SIG-M5 (cell line): Measurements from ENCODE around the gene WNT5A.

Experiments used
- DNase-seq: peaks from one replicate; lab custom pipeline; 2025; lab: John Stamatoyannopoulos, UW

Gene WNT5A

GRCh38 chr3:55481744-55482495 lies 5.2 kb downstream of the WNT5A start:
- no peak for DNase-seq

DNA sequence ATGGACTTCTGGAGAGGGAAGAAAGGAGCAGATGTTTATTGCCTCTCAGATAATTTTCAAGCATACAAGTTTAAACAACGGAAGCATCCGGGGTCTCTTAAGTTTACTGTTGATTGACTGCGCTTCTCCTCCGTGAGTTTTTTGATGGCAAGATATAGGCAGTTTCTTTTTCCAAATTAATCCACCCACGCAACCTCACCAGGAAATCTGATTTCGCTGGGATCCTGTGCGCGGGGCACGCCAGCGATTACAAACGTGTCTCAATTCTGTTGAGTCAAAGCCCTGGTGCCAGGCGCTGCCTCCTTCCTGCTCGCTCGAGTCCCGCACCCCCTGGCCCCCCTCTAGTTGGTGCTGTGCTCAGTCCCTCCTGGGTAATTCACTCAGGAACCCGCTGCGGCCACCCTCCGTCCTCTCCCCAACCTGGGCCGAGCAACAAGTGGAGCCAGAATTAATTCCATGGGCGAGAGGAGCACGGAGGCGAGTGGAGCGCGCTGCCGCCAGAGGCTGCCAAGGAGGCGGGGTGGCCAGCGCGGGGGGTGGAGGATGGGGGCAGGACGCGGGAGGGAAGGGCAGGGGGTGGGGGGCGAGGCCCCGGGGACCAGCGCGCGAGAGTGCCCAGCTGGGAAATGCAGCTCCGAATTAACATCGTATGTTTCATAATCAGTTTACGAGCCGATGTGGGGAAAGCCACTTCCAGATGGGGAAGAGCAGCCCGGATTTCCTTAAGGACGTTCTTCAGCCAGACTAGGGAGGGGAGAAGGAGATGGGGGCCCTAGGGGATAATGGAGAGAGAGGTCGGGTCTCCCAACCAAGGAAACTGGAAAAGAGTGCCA lies 6.0 kb downstream of the WNT5A start:
- DNase-seq: no peak

- DNase-seq: no peak
Observed at GRCh38 chr3:55477306-55478303, 9.5 kb downstream of the WNT5A start.

GRCh38 chr3:55476515-55476914 lies 10.6 kb downstream of the WNT5A start:
- DNase-seq: no peak

GRCh38 chr3:55474213-55474632 lies 12.9 kb downstream of the WNT5A start:
- DNase-seq: no peak

- no peak for DNase-seq
Observed at GRCh38 chr3:55473788-55474187, 13.3 kb downstream of the WNT5A start.

GRCh38 chr3:55471522-55472280 lies 15.4 kb downstream of the WNT5A start:
- DNase-seq: no peak

- DNase-seq: no peak
Observed at GRCh38 chr3:55471084-55471483, 16.0 kb downstream of the WNT5A start.

GRCh38 chr3:55469957-55470526 lies 17.1 kb downstream of the WNT5A start:
- no peak for DNase-seq

DNA sequence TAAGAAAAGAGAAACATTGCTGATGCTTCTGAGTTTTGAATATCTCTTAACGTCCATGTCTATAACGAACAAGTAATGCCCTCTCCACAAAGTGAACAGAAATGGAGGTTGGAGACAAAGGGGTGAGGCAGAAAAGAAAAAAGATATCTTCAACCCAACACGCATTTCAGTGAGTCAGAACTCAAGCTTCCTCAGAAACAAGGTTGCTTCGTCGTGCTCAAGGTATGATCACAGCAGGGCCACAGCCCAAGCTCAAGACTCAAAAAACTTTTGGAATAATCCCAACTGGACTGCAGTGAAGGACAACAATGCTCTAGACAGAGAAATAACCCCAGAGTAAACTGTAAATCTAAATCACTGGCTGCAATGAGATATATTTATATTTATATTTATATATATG lies 18.9 kb downstream of the WNT5A start:
- no peak for DNase-seq

GRCh38 chr3:55467099-55467498 lies 20.0 kb downstream of the WNT5A start:
- no peak for DNase-seq

GRCh38 chr3:55466526-55466925 lies 20.6 kb downstream of the WNT5A start:
- no peak for DNase-seq

DNA sequence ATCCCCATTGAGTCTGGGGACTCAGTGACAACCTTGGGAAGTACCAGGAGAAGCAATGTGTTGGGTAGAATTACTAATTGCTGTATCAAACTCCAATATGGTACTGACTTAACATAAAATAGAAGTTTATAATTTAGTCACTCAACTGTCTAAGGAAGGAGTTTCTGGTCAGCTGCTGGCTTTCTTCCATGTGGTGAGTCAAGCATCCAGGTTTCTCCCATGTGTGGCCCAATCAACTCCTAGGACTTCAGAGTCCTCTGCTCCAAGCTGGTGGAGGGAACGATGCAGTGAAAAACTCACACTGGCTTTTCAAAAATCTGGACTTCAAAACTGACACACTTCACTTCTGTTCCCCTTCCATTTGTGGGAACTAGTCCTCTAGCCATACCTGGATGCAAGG lies 25.2 kb downstream of the WNT5A start:
- no peak for DNase-seq

DNA sequence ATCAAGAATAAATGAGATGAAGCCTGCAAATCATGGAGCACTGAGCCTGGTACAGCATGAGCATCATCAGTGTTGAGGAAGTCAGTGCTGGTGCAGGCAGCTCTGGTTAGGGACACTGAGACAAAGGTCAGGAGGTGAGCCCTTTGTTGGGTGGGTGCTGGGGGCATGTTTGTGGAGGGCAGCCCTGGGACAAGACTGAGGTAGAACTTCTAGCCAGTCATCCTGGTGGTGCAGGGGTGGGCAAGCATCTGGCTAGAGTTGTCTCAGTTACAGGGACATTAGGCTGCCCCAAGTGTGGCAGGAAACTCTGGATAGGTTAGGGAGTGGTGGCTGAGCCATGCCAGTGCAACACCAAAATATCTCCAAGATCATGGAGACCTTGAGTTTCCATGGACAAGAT lies 27.3 kb downstream of the WNT5A start:
- DNase-seq: no peak

DNA sequence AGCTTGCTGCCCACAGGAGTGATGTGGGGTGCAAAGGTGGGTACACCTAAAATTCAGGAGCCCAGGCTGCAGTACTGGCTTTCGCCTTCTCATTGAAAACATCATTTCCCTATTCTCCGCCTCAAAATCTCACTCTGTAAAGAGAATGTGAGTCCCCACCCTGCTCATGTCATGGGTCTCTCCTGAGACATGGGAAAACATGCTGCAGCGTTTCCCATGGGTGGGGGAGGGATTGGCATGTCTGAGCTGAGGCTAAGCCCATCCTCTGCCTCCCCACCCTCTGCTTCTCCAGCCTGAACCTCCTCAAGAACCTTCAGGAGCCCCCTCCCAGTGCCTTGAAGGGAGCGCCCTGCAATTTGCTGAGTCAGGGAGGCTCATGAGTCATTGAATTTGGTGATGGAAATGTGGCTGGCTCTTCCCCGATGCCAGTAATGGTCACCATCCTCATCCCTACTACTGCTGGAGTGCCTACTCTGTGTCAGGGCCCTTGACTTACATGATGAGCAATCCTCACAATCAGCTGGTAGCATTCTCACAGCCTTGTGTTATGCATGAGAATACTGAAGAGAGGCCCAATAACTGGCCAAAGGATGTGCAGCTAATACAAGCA lies 28.8 kb downstream of the WNT5A start:
- DNase-seq: no peak

- DNase-seq: no peak
Observed at GRCh38 chr3:55455915-55456314, 31.2 kb downstream of the WNT5A start.

GRCh38 chr3:55454611-55455010 lies 32.5 kb downstream of the WNT5A start:
- DNase-seq: no peak

- no peak for DNase-seq
Observed at GRCh38 chr3:55453886-55454496, 33.1 kb downstream of the WNT5A start.

- DNase-seq: no peak
Observed at GRCh38 chr3:55452886-55453285, 34.2 kb downstream of the WNT5A start.

- no peak for DNase-seq
Observed at GRCh38 chr3:55449527-55449926, 37.6 kb downstream of the WNT5A start.
